B cell (primary cell): ENCODE results near the gene DDR2. TPM values are rescaled to one million over a fixed set of nuclear protein-coding genes. Genes with fewer than 3 reads are reported as not detected.

Experiments
- ATAC-seq: fragments of 200-7000 bp; cut with Tn5 transposase; one replicate; pipeline ENCODE4 v1.10.0; 2021; ENCODE audit warnings: low read depth, mild to moderate bottlenecking, moderate number of reproducible peaks, moderate library complexity
- CTCF ChIA-PET: fragments of 350-600 bp; sonication (Branson Sonifier 250); formaldehyde crosslinking; loops from one replicate; lab custom pipeline; 2021; ENCODE audit warnings: antibody characterized with exemption, inconsistent platforms; lab: Charles Lee
- POLR2A ChIA-PET: fragments of 350-600 bp; sonication (Branson Sonifier 250); formaldehyde crosslinking; loops from one replicate; lab custom pipeline; 2021; ENCODE audit warnings: antibody characterized with exemption; lab: Charles Lee
- DNase-seq: peaks from one replicate; pipeline ENCODE4 v3.0.0; 2013
- H2AFZ ChIP-seq: 2 replicates; pipeline ENCODE4 v1.6.1; 2012; ENCODE audit warnings: mild to moderate bottlenecking, low read depth, low read length; ENCODE audit not compliant: insufficient read depth, poor library complexity, severe bottlenecking
- H3K27ac ChIP-seq, 2 donors: 1 replicate in 1 of 2; 2 replicates in 1 of 2; pipeline ENCODE4 v1.5.1; 2012 to 2013; ENCODE audit warnings: low read length in 2 of 2, mild to moderate bottlenecking in 2 of 2, moderate library complexity in 1 of 2
- H3K27me3 ChIP-seq, 4 experiments: fragments of 200-600 bp in 1 of 4; sonication (generic) in 1 of 4; replicated peaks in 1 of 4; 1 replicate in 2 of 4; 2 replicates in 2 of 4; pipeline versions ENCODE4 v1.6.1 to v1.7.0; 2013 to 2016; ENCODE audit warnings: low read length in 3 of 4, mild to moderate bottlenecking in 2 of 4, mixed read lengths in 1 of 4, moderate library complexity in 1 of 4; ENCODE audit not compliant: insufficient read depth in 4 of 4, control insufficient read depth in 3 of 4; ENCODE audit errors: control extremely low read depth in 1 of 4
- H3K36me3 ChIP-seq, 2 experiments: replicated peaks in 1 of 2; 1 replicate in 1 of 2; 2 replicates in 1 of 2; pipeline versions ENCODE4 v1.6.1 to v1.7.1; 2013; ENCODE audit warnings: low read length in 1 of 2; ENCODE audit not compliant: insufficient read depth in 2 of 2, control insufficient read depth in 1 of 2; ENCODE audit errors: control extremely low read depth in 1 of 2, extremely low read depth in 1 of 2
- H3K4me1 ChIP-seq, 2 donors: fragments of 200-600 bp in 1 of 2; sonication (generic) in 1 of 2; 1 replicate in 1 of 2; 2 replicates in 1 of 2; pipeline versions ENCODE4 v1.5.1 to v1.6.1; 2013 to 2017; ENCODE audit warnings: low read length in 2 of 2; ENCODE audit not compliant: control insufficient read depth in 2 of 2, insufficient read depth in 2 of 2
- H3K4me2 ChIP-seq: replicated peaks from 2 replicates; pipeline ENCODE3; 2012; ENCODE audit warnings: mild to moderate bottlenecking, low read depth, low read length; ENCODE audit not compliant: poor library complexity, severe bottlenecking
- H3K4me3 ChIP-seq, 5 experiments: fragments of 200-600 bp in 1 of 5; sonication (generic) in 1 of 5; 1 replicate in 3 of 5; 2 replicates in 2 of 5; pipeline versions ENCODE4 v1.5.1 to v1.7.0; 2011 to 2016; ENCODE audit warnings: low read length in 4 of 5, mild to moderate bottlenecking in 4 of 5, low read depth in 2 of 5, control low read depth in 1 of 5, moderate library complexity in 1 of 5; ENCODE audit not compliant: insufficient read depth in 1 of 5; ENCODE audit errors: control extremely low read depth in 1 of 5, extremely low read depth in 1 of 5
- H3K79me2 ChIP-seq: fragments of 200-600 bp; sonication (generic); one replicate; pipeline ENCODE4 v1.6.0; 2016; ENCODE audit warnings: low read length; ENCODE audit not compliant: control insufficient read depth, insufficient read depth
- H3K9ac ChIP-seq: fragments of 200-600 bp; sonication (generic); 2 replicates; pipeline ENCODE4 v1.6.1; 2017; ENCODE audit warnings: mild to moderate bottlenecking, low read length, moderate library complexity
- H3K9me3 ChIP-seq, 3 donors: one replicate each; pipeline versions ENCODE4 v1.6.1 to v1.7.1; 2013; ENCODE audit warnings: low read length in 2 of 3; ENCODE audit not compliant: control insufficient read depth in 2 of 3, insufficient read depth in 1 of 3; ENCODE audit errors: control extremely low read depth in 1 of 3
- H4K20me1 ChIP-seq: 2 replicates; pipeline ENCODE4 v1.6.0; 2012; ENCODE audit warnings: mild to moderate bottlenecking, low read length; ENCODE audit not compliant: insufficient read depth, control insufficient read depth, poor library complexity, severe bottlenecking
- H3K27ac Mint-ChIP-seq: one replicate; pipeline ENCODE4 v1.8.0; 2021; ENCODE audit warnings: mixed read lengths
- H3K27me3 Mint-ChIP-seq: one replicate; pipeline ENCODE4 v1.8.0; 2021; ENCODE audit warnings: mixed read lengths
- H3K4me1 Mint-ChIP-seq: one replicate; pipeline ENCODE4 v1.8.0; 2021; ENCODE audit warnings: mixed read lengths
- H3K4me3 Mint-ChIP-seq: one replicate; pipeline ENCODE4 v1.8.0; 2021; ENCODE audit warnings: mixed read lengths
- H3K9me3 Mint-ChIP-seq: one replicate; pipeline ENCODE4 v1.8.0; 2022; ENCODE audit warnings: mixed read lengths; ENCODE audit not compliant: insufficient read depth
- EZH2 ChIP-seq: IDR thresholded peaks from 2 replicates; pipeline ENCODE4 v1.6.1; 2012; ENCODE audit warnings: borderline replicate concordance, low read depth, mild to moderate bottlenecking, moderate library complexity, low read length; ENCODE audit not compliant: insufficient read depth, poor library complexity, severe bottlenecking
- WGBS: methylation state at CpG from one replicate; pipeline ENCODE4 v1.1.5; 2013; ENCODE audit warnings: missing lambda C conversion rate; ENCODE audit not compliant: insufficient coverage; 5-methylcytosine and 5-hydroxymethylcytosine counted together
- intact Hi-C: fragments of 100-400 bp; cut with micrococcal nuclease; formaldehyde crosslinking; loops from one replicate; pipeline ENCODE4 v1.10.0; 2022
- polyA plus RNA-seq: library from polyadenylated mRNA; depleted of rRNA; stranded (reverse); fragments of >200 nt; gene quantifications from 2 replicates; pipeline ENCODE4 v1.2.3, GENCODE V29; 2012
- total RNA-seq, 2 donors: library from RNA; stranded (reverse); fragments of 120-200 nt in 1 of 2; gene quantifications; 1 replicate in 1 of 2; 2 replicates in 1 of 2; pipeline versions ENCODE4 v1.2.3 to v1.2.4, GENCODE V29; 2013 to 2022
- TF ChIP-seq, protein P1 (sequence below): fragments of 200-600 bp; IDR thresholded peaks from one replicate; pipeline ENCODE4 v1.8.0; 2022; ENCODE audit warnings: antibody characterized with exemption, mild to moderate bottlenecking

Gene DDR2
- total and polyA plus RNA-seq, 2 donors (not counting 1 experiment from before 2014, with no cell fraction given): 0.12 to 0.24 TPM

- DNase-seq: no peak
- Mint-ChIP-seq H3K27ac (no peak overlapping the region), H3K9me3 (no peaks in the 10 kb centered on the region), H3K4me3 (no peak overlapping the region), H3K4me1 (no peaks in the 10 kb centered on the region), H3K27me3 (peaks cover 20% of the 10 kb centered on the region)
- Histone ChIP-seq H3K9me3 (no peaks in the 10 kb centered on the region), H3K79me2 (no peaks in the 10 kb centered on the region), H2AFZ (no peak overlapping the region), H3K36me3 (no peaks in the 10 kb centered on the region), H3K27me3 (peaks cover 0 to 12% (median 0%) of the 10 kb centered on the region in 4 experiments), H3K27ac (no peak overlapping the region), H3K4me2 (no peak overlapping the region), H4K20me1 (no peaks in the 10 kb centered on the region), H3K9ac (no peak overlapping the region), H3K4me3 (no peak overlapping the region), H3K4me1 (no peaks in the 10 kb centered on the region)
- no CpG with 5 or more reads among the region's 5 CpGs for WGBS
- ChIA-PET POLR2A (no interaction called here), CTCF (no interaction called here)
- TF ChIP-seq, protein P1, sequence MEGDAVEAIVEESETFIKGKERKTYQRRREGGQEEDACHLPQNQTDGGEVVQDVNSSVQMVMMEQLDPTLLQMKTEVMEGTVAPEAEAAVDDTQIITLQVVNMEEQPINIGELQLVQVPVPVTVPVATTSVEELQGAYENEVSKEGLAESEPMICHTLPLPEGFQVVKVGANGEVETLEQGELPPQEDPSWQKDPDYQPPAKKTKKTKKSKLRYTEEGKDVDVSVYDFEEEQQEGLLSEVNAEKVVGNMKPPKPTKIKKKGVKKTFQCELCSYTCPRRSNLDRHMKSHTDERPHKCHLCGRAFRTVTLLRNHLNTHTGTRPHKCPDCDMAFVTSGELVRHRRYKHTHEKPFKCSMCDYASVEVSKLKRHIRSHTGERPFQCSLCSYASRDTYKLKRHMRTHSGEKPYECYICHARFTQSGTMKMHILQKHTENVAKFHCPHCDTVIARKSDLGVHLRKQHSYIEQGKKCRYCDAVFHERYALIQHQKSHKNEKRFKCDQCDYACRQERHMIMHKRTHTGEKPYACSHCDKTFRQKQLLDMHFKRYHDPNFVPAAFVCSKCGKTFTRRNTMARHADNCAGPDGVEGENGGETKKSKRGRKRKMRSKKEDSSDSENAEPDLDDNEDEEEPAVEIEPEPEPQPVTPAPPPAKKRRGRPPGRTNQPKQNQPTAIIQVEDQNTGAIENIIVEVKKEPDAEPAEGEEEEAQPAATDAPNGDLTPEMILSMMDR: no peak
- TF ChIP-seq EZH2: no peak
- intact Hi-C loops: no loop called here
- ATAC-seq: no peak
Observed at GRCh38 chr1:162689745-162690671, 57.7 kb downstream of the DDR2 start.

- Mint-ChIP-seq H3K9me3 (no peaks in the 10 kb centered on the region), H3K27ac (no peak overlapping the region), H3K4me1 (no peaks in the 10 kb centered on the region), H3K4me3 (no peak overlapping the region), H3K27me3 (peaks cover 22% of the 10 kb centered on the region)
- Histone ChIP-seq H3K4me1 (no peaks in the 10 kb centered on the region), H4K20me1 (no peaks in the 10 kb centered on the region), H3K9ac (no peak overlapping the region), H3K27me3 (peaks cover 0 to 12% (median 0%) of the 10 kb centered on the region in 4 experiments), H3K79me2 (no peaks in the 10 kb centered on the region), H3K4me3 (no peak overlapping the region), H3K4me2 (no peak overlapping the region), H3K27ac (no peak overlapping the region), H2AFZ (no peak overlapping the region), H3K9me3 (no peaks in the 10 kb centered on the region), H3K36me3 (no peaks in the 10 kb centered on the region)
- WGBS: 20% methylated on average over 4 of the region's 7 CpGs
- no peak for TF ChIP-seq EZH2
- TF ChIP-seq, protein P1: no peak
- CTCF ChIA-PET: no interaction called here
- POLR2A ChIA-PET: no interaction called here
- DNase-seq (no peak), ATAC-seq (no peak)
- intact Hi-C loops: no loop called here
Observed at GRCh38 chr1:162690672-162691434, 58.6 kb downstream of the DDR2 start.
